Fibroblast of pulmonary artery (primary cell): ENCODE results near the gene OR52K2.

Experiments
- DNase-seq: peaks from one replicate; pipeline ENCODE4 v3.0.0-alpha.2; 2010; ENCODE audit warnings: low read depth
- H3K4me3 ChIP-seq: replicated peaks from 2 replicates; pipeline ENCODE4 v1.5.1; 2011; ENCODE audit warnings: low read depth, mild to moderate bottlenecking, control low read depth, low read length, moderate library complexity
- TF ChIP-seq, protein P1 (sequence below): IDR thresholded peaks from 2 replicates; pipeline ENCODE4 v1.5.1; 2011; ENCODE audit warnings: mild to moderate bottlenecking, control low read depth, low read length, inconsistent platforms; ENCODE audit errors: missing control alignments

The OR52K2 gene

DNA sequence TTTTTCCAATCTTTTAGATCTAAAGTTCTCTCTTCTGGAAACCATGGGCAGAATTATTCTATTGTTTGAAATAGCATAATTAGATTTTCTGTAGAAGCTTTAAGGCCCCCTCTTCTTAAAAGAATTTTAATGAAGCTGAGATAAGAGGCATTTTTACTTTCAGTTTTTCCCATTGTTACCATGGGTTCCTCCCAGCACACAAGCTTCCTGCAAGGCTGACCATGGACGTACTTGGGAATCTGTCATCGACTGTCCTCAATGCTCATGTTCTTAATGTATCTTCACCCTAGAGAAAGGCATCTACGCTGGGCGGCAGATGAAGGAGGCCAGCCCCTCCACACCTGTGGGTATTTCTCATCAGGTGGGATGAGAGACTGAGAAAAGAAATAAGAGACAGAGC is 11.1 kb downstream of the OR52K2 start:
- TF ChIP-seq, protein P1, sequence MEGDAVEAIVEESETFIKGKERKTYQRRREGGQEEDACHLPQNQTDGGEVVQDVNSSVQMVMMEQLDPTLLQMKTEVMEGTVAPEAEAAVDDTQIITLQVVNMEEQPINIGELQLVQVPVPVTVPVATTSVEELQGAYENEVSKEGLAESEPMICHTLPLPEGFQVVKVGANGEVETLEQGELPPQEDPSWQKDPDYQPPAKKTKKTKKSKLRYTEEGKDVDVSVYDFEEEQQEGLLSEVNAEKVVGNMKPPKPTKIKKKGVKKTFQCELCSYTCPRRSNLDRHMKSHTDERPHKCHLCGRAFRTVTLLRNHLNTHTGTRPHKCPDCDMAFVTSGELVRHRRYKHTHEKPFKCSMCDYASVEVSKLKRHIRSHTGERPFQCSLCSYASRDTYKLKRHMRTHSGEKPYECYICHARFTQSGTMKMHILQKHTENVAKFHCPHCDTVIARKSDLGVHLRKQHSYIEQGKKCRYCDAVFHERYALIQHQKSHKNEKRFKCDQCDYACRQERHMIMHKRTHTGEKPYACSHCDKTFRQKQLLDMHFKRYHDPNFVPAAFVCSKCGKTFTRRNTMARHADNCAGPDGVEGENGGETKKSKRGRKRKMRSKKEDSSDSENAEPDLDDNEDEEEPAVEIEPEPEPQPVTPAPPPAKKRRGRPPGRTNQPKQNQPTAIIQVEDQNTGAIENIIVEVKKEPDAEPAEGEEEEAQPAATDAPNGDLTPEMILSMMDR = no peak
- H3K4me3 ChIP-seq = no peak overlapping the region
- no peak for DNase-seq

DNA sequence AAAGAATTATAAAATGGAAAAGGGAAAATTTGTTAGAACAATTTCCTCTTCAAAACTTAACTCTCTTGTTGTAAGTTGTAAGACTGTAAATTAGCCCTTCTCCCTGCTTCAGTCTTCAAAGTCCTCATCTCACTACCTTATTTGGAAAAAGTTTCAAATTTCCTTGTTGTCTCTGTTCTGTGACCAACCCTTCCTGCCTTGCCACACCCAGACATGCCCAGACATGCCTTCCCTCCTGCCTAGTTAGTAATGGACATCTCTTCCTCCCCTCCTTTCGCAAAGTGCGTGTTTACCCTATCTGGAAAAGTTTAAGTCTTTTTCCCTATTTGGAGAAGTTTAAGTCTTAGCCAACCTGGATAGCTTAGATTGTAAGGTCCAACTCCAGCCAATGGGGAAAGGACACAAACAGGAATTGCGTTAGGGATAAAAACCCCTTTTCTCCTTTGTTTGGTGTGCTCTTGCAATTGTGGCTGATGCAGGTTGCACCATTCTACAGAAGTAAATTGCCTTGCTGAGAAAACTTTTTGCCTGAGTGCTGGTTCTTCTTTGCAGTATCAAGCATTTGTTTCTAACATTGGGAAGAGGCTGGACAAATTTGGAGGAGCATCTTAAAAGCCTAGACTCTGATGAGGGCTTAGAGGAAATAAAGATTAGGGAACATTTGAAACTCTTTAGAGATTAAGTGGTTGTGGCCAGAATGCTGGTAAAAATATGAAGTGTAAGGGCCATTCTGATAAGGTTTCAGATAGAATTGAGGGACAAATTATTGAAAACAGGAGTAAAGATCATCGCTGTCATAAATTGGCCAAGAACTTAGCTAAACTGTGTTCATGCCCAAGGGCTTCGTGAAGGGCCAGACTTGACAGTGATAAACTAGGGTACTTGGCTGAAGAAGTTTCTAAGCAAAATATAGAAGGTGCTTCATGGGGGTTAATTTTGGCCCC is 15.4 kb downstream of the OR52K2 start:
- DNase-seq = no peak
- TF ChIP-seq, protein P1 = no peak
- no peak overlapping the region for H3K4me3 ChIP-seq

DNA sequence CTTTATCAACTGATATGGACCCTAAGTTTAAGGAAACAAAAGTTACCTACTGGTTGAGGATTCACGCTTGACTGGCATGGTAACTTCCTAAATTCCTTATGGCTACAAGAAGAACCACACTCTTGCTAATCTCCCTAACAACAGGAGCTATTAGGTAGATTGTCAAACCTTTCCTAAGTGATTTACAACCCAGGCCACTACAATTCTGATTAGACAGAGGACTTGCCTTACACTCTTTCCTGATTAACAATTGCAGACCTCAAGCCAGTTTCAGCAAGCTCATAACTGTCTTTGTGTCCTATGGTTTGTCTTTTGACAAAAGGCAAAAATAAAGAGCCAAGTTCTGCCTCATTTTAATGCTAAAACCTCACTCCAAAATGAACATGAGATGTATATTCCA is 16.3 kb downstream of the OR52K2 start:
- H3K4me3 ChIP-seq = no peak overlapping the region
- DNase-seq = no peak
- TF ChIP-seq, protein P1 = no peak

DNA sequence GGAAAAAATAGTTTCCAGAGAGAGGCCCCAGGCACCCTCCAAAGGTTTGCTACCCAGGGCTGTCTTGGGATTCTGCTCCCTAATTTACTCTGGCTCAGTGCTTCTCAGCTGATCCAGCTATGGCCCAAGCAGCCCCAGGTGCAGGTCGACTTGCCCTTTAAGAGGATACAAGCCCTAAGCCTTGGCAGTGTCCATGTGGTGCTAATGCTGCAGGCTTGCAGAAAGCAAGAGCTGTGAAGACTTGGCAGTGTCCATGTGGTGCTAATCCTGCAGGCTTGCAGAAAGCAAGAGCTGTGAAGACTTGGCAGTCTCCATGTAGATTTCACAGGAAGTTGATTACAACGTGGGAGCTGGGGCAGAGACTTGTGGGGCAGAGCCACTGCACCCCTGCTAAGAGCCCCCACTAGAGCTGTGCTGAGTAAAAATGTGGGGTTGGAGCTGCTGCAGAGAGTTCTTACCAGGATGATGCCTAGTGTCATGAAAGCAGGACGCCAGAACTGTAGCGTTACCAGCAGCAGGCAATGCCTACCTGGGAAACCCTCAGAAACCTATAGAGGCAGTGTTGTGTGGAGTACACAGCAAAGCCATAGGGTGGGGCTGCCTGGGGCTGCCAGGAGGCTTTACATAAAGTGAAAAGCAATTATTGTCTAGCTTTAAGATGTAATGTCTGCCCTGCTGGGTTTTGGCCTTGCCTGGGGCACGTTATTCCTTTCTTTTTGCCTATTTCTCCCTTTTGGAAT is 17.2 kb downstream of the OR52K2 start:
- H3K4me3 ChIP-seq = no peak overlapping the region
- TF ChIP-seq, protein P1 = no peak
- no peak for DNase-seq

DNA sequence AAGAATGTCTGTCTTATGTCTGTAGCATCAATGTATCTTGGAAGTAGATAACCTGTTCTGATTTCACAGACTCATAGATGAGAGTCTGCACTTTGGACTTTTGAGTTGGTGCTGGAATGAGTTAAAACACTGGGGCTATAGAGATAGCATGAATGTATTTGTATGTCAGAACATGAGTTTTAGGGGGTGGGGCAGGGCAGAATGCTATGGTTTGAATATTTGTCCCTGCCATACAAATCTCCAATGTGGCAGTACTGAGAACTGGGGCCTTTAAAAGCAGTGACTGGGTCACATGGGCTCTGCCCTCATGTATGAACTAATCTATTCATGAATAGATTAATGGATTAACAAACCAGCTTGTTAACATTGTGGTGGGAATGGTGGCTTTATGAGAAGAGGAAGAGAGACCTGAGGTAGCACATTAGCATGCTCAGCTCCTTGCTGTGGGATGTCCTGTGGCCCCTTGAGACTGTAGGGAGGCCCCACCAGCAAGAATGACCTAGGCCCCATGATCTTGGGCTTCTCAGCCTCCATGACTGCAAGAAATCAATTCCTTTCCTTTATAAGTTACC is 17.9 kb downstream of the OR52K2 start:
- TF ChIP-seq, protein P1 = no peak
- no peak overlapping the region for H3K4me3 ChIP-seq
- DNase-seq = no peak

DNA sequence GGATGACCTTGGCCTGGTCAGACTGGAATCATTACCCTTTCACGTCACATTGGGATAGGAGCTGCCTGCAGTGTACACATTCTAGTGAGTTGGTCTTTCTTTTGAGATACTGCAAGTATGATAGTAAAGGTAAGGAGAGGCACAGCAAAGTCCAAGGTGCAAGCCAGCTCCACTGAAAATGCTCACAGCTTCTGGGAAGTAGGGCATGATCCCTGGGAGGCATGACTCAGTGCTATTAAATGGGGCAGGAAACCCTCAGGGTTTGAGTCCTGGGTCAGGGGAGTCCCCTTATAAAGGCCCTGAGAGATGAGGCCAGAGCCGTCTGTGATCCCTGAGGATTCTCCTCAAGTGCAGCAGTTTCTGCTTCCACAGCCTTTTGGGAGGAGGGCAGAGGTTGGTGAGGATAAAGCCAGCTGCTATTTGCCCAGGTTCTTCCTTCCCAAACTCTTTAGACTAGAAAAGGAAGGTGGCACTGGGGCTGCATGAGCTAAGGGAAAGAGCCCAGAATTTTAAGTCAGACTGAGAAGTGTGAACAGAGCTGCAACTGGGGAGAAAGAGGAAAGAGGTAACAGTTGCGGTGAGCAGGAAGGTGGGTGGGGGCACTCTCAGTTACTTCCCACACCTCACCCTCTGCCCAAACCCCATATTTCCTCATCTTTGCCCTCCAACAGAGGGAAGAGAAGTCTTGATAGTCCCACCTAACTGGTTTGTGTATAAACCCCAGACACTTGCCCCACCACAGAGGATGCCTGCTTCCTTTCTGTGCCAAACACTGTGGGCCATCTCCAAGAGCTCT is 18.9 kb downstream of the OR52K2 start:
- TF ChIP-seq, protein P1 = no peak
- no peak for DNase-seq
- H3K4me3 ChIP-seq = no peak overlapping the region
